Mesenteric fat pad (tissue), 1 donor: ENCODE data around the gene TMEM51. TPM values are rescaled to one million over a fixed set of nuclear protein-coding genes. Genes with fewer than 3 reads are reported as not detected.

Experiments
- DNase-seq: peaks from one replicate; pipeline ENCODE4 v3.0.0-alpha.2; 2020; ENCODE audit warnings: low spot score
- total RNA-seq: library from RNA; stranded (reverse); fragmentation: NEBNext Ultra II Directional; extraction: Animal tissue kit (Norgen Biotek cat#: 25700); gene quantifications from one replicate; pipeline ENCODE4 v1.2.1, GENCODE V29; 2021
- donor health status: DM: yes; HTN: yes; CAD: no.

Gene TMEM51
- total RNA-seq, 1 donor from 2014 or later = 4.3 TPM

GRCh38 chr1:15212954-15213291 is 59.4 kb downstream of the TMEM51 start:
- DNase-seq = no peak

DNA sequence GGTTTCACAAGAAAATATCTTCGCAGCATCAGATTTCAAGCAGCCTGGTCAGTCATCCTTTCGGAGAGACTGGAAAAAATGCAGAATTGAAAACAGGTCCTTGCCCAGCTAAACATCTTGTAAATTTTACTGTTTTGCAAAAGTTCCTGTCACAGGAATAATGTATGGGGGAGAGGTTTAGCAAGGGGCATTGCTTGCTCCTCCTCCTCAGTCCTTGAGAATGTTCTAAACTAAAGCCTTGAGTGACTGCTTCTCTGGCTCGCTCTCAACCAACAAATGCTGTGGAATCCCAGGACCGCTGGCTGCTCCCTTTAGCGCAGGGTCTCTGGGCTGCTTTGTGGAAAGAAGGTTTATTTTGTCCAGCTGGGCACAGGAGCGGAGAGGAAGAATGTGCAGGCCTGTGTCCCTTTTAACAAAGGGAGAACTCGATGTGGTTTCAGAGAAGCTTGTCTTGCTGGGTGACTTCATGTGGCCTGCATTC is 59.8 kb downstream of the TMEM51 start:
- peak; percentile 39 for DNase-seq

DNA sequence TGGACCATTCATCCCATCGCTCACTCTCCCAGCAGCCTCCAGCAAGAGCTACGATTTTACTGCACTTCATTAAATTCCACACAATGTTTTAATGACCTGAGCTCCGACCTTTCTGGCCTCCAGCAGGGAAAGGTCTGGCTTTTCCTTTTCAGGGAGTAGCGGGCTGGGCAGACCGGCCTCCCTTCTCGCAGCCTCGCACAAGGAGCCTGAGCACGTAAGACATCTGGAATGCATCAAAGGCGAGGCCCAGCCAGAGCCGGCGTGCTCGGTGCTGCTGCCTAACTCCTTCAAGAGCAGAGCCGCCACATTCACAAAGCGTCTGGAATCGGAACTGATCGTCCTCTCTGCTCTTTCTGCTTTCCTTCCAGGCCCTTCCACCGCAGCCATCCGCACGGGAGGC is 61.0 kb downstream of the TMEM51 start:
- DNase-seq = peak; percentile 77

DNA sequence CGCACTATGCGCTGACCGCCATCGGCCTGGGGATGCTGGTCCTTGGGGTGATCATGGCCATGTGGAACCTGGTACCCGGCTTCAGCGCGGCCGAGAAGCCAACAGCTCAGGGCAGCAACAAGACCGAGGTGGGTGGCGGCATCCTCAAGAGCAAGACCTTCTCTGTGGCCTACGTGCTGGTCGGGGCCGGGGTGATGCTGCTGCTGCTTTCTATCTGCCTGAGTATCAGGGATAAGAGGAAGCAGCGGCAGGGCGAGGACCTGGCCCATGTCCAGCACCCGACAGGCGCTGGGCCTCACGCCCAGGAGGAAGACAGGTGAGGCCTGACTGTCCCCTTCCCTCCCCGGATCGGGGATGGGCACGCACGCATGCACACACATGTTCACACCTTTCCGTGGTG is 61.6 kb downstream of the TMEM51 start:
- peak; percentile 88 for DNase-seq

GRCh38 chr1:15217654-15218053 is 64.1 kb downstream of the TMEM51 start:
- peak; percentile 1 for DNase-seq

- DNase-seq = peak; percentile 30
These were observed 65.0 kb downstream of the TMEM51 start for GRCh38 chr1:15218287-15219279.

DNA sequence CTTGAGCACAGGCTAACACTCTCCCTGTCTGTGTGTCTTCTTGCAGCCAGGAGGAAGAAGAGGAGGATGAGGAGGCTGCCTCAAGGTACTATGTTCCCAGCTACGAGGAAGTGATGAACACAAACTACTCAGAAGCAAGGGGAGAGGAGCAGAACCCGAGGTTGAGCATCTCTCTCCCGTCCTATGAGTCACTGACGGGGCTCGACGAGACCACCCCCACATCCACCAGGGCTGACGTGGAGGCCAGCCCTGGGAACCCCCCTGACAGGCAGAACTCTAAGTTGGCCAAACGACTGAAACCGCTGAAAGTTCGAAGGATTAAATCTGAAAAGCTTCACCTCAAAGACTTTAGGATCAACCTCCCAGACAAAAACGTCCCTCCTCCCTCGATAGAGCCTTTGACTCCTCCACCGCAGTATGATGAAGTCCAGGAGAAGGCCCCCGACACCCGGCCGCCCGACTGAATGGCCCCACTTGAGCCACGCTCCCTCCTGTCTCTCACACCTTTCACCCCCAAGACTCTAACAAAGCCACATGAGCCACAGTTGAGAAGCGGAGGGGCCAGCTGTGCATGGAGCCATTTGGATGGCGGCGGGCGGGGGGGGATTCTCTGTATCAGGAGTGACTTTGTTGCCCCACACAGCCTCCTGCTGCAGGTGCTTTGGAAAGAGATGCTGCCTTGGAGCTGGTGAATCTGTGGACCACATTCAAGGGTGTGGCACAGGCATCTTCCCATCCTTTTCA is 65.9 kb downstream of the TMEM51 start:
- peak; percentile 74 for DNase-seq

DNA sequence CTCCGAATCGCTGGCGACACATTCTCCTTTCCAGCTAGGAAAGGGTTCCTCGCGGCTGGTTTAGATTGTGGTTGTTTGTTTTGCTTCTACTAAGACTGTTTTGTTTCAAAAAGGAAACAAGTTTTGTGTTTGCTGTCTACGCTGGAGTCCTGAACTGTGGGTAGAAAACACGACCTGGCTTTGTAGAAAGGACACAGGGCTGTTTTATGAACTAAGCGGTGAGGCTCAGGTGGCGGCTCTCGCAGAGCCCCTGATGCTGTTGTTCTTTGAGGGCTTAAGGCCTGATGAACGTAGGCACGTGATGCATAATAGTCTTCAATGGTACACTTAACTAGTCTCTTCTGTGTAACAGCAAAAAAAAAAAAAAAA is 66.5 kb downstream of the TMEM51 start:
- no peak for DNase-seq

GRCh38 chr1:15220825-15221431 is 67.4 kb downstream of the TMEM51 start:
- DNase-seq = peak; percentile 64

GRCh38 chr1:15222653-15223303 is 69.2 kb downstream of the TMEM51 start:
- DNase-seq = no peak

DNA sequence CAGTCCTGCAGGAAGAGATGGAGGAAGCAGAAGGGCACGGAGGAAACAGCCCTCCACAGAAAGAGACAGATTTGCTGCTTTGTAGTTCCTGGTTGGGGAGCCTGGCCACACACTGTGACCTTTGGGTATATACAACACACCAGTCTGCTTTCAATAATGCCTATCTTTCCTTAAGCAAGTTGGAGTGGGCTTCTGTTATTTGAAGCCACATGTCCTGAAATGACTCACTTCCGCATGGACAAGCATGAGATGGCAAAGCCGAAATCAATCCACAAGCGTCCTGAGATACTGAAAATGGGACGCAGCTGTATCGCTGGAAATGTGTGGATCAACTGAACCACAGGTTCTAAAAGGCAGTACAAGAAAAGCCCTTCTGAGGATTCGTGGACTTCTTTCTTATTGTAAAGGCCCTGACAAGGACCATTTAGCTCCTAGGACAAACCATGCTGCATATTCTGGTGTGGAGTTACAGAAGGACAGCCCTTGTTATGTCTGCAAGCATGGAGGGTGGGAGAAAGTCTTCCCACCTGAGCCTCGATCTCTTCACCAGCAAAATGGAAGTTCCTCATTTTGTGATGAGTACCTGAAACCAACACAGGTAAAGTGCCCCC is 70.8 kb downstream of the TMEM51 start:
- DNase-seq = peak; percentile 5

DNA sequence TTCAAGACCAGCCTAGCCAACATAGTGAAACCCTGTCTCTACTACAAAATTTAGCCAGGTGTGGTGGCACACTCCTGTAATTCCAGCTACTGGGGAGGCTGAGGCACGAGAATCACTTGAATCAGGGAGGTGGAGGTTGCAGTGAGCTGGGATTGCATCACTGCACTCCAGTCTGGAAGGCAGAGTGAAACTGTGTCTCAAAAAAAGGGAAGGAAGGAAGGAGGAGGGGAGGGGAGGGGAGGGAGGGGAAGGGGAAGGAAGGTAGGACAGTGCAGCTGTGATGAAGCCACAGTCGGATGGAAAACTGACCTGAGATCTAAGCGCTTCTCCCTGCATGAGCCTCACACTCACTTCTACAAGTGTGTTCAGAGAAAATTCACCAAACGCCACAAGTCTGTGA is 71.4 kb downstream of the TMEM51 start:
- DNase-seq = no peak

DNA sequence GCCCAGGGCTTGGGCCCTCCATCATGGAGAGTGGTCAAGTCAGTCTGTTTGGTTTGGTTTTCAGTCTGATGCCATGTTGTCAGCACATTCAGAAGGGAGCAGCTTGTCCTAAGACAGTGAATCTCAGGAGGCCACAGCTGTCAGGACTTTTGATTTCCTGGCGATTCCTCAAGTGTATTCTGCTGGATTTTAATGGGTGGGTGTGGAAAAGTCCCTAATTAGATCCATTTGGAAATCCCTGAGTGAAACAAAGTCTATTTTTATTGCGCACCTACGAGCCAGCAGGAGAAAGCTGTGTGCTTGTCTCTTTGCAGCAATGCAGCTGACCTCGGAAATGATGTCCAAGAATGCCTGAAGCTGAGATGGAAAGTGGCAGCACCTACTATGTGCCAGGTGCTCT is 71.9 kb downstream of the TMEM51 start:
- DNase-seq = no peak

DNA sequence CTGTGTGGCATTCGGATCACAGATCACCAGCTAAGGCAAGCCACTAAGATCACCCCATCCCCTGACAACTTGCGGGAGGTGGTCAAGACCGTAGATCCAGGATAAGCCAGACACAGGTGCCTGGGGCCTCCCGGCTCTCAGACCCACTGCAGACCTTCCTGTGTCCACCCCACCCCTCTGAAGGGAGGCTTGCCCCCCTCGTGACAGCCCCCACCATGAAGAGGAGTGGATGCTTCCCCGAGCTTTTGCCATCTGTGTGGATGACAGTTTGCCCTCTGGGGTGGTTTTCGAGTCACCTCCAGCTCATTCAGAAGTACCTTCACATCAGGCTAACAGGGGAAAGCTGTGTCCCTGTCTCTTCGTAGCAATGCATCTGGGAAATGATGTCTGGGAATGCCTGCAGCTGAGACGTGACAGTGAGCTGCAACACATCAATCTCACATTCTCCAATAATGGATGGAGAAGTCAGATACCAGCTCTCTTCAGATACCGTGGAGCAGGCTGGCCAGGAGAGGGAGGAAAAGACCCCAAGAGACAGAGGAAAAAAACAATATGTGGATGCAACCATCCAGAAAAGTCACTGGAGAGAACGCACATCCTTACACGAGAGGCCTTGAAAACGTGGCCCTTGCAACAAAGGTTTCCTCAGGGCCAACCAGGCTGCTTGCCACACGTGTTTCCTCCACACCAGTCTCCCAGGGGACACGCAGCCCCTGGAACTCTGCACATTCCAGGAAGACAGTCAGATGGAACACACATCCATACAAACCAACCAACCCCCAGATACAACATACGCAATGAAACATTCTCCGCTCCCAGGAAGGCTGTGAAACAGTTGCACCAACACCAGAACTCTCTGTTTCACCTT is 73.1 kb downstream of the TMEM51 start:
- DNase-seq = peak; percentile 55

DNA sequence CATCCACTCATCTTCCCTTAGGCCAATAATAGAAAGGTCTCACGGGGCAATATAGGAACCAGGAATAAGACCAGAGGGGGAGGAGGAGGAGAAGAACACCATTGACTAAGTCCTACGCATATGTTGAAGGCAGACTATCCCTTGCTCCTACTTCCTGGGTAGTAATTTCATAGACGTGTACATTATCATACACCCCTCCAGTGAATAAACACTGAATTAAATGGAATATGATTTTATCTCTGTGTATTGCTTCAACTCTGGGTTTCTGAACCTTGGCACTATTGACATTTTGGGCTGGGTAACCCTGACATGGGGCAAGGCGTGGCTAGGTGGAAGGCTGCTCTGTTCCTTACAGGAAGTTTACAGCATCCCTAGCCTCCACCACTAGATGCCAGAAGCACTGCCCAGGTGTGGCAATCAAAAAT is 76.2 kb downstream of the TMEM51 start:
- peak; percentile 28 for DNase-seq

DNA sequence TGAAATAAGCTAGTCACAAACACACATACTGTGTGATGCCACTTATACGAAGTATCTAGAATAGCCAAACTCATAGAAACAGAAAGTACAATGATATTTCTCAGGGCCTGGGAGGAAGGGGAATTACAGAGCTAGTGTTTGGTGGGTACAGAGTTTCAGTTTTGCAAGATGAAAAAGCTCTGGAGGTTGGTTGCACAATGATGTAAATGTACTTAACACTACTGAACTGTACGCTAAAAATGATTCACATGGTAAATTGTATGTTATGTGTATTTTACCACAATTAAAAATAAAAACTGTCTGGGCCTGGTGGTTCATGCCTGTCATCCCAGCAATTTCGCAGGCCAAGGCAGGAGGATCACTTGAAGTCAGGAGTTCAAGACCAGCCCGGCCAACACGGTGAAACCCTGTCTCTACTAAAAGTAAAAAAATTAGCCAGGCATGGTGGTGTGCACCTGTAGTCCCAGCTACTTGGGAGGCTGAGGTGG is 78.2 kb downstream of the TMEM51 start:
- peak; percentile 16 for DNase-seq

GRCh38 chr1:15233689-15234088 is 80.1 kb downstream of the TMEM51 start:
- no peak for DNase-seq

DNA sequence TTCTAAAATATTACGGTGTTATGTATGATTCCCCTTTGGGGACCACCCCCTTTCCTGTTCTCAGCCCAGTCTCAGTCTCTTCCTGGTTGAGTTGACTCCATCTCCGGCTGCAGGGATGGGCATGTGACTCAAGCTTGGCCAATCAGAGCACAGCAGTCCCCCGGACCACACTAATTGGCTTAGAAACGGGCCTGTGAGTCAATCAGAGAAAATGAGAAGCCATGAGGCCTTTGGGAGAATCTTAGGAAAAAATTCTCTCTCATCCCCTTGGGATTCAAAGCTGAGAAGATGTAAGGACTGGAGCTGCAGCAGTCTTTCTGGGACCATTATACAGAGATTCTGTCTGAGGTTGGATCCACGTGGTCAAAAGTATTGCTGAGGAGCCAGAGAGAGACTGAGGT is 82.8 kb downstream of the TMEM51 start:
- peak; percentile 16 for DNase-seq

GRCh38 chr1:15236746-15237145 is 83.2 kb downstream of the TMEM51 start:
- DNase-seq = peak; percentile 20

- DNase-seq = peak; percentile 33
These were observed 85.2 kb downstream of the TMEM51 start for GRCh38 chr1:15238789-15239188.
